ENCODE measurements around the gene PDS5B.

Gene PDS5B

GRCh38 chr13:32802159-32802558 is 215.9 kb downstream of the PDS5B start:
- no peak for TF ChIP-seq CTCF (IDR thresholded peaks at IDR 0.05; ENCODE audit: insufficient read depth, low read depth, low read length, missing control alignments)
- DNase-seq (ENCODE audit: low read depth): no peak
- no peak overlapping the region for H3K4me3 ChIP-seq (ENCODE audit: low read depth, low read length)

GRCh38 chr13:32804673-32805230 is 218.5 kb downstream of the PDS5B start:
- no peak for DNase-seq (ENCODE audit: low read depth)
- H3K4me3 ChIP-seq (ENCODE audit: low read depth, low read length): no peak overlapping the region
- TF ChIP-seq CTCF (IDR thresholded peaks at IDR 0.05; ENCODE audit: insufficient read depth, low read depth, low read length, missing control alignments): no peak

GRCh38 chr13:32811297-32811800 is 225.1 kb downstream of the PDS5B start:
- DNase-seq (ENCODE audit: low read depth): peak; percentile 69
- no peak overlapping the region for H3K4me3 ChIP-seq (ENCODE audit: low read depth, low read length)
- TF ChIP-seq CTCF (IDR thresholded peaks at IDR 0.05; ENCODE audit: insufficient read depth, low read depth, low read length, missing control alignments): no peak

GRCh38 chr13:32821149-32821688 is 235.0 kb downstream of the PDS5B start:
- no peak for TF ChIP-seq CTCF (IDR thresholded peaks at IDR 0.05; ENCODE audit: insufficient read depth, low read depth, low read length, missing control alignments)
- DNase-seq (ENCODE audit: low read depth): no peak
- H3K4me3 ChIP-seq (ENCODE audit: low read depth, low read length): no peak overlapping the region

- H3K4me3 ChIP-seq (ENCODE audit: low read depth, low read length): no peak overlapping the region
- TF ChIP-seq CTCF (IDR thresholded peaks at IDR 0.05; ENCODE audit: insufficient read depth, low read depth, low read length, missing control alignments): no peak
- DNase-seq (ENCODE audit: low read depth): no peak
Observed at GRCh38 chr13:32822771-32823170, 236.5 kb downstream of the PDS5B start.

GRCh38 chr13:32823597-32823996 is 237.3 kb downstream of the PDS5B start:
- DNase-seq (ENCODE audit: low read depth): no peak
- TF ChIP-seq CTCF (IDR thresholded peaks at IDR 0.05; ENCODE audit: insufficient read depth, low read depth, low read length, missing control alignments): no peak

GRCh38 chr13:32824061-32824460 is 237.8 kb downstream of the PDS5B start:
- no peak overlapping the region for H3K4me3 ChIP-seq (ENCODE audit: low read depth, low read length)
- no peak for TF ChIP-seq CTCF (IDR thresholded peaks at IDR 0.05; ENCODE audit: insufficient read depth, low read depth, low read length, missing control alignments)
- no peak for DNase-seq (ENCODE audit: low read depth)

More at GRCh38 chr13:32823597-32823996, 237.3 kb downstream of the PDS5B start:
- no peak overlapping the region for H3K4me3 ChIP-seq (ENCODE audit: low read depth, low read length)

Measured in GM12865 (cell line).